Measurements from ENCODE around the gene MRPS30.
A peak's percentile ranks its signal among the peaks of the same experiment; 100 is the strongest.
"Not testable (repeated sequence)": the region's sequence is repeated elsewhere in the genome, so short reads cannot be mapped to it uniquely, and the experiment has no call there.

Gene MRPS30

GRCh38 chr5:44783634-44784315 lies 25.0 kb upstream of the MRPS30 start:
- TF ChIP-seq CTCF (conservative IDR thresholded peaks at IDR 0.05; ENCODE audit: low read depth, low read length): no peak

GRCh38 chr5:44787731-44788130 lies 21.0 kb upstream of the MRPS30 start:
- no peak overlapping the region for H3K4me3 ChIP-seq (ENCODE audit: low read depth, low read length)
- TF ChIP-seq CTCF (conservative IDR thresholded peaks at IDR 0.05; ENCODE audit: low read depth, low read length): no peak
- DNase-seq (ENCODE audit: low read depth): no peak

More at GRCh38 chr5:44783634-44784315, 25.0 kb upstream of the MRPS30 start:
- DNase-seq (ENCODE audit: low read depth): no peak
- no peak overlapping the region for H3K4me3 ChIP-seq (ENCODE audit: low read depth, low read length)

GRCh38 chr5:44789372-44789995 lies 19.3 kb upstream of the MRPS30 start:
- H3K4me3 ChIP-seq (ENCODE audit: low read depth, low read length): not testable (repeated sequence)
- DNase-seq (ENCODE audit: low read depth): peak; percentile 13

- not testable (repeated sequence) for H3K4me3 ChIP-seq (ENCODE audit: low read depth, low read length); DNase-seq (ENCODE audit: low read depth)
These were observed 16.6 kb upstream of the MRPS30 start for GRCh38 chr5:44792031-44792673.

- H3K4me3 ChIP-seq (ENCODE audit: low read depth, low read length): no peak overlapping the region
- TF ChIP-seq CTCF (conservative IDR thresholded peaks at IDR 0.05; ENCODE audit: low read depth, low read length): no peak
- no peak for DNase-seq (ENCODE audit: low read depth)
These were observed 14.4 kb upstream of the MRPS30 start for GRCh38 chr5:44794371-44794770.

- no peak overlapping the region for H3K4me3 ChIP-seq (ENCODE audit: low read depth, low read length)
- TF ChIP-seq CTCF (conservative IDR thresholded peaks at IDR 0.05; ENCODE audit: low read depth, low read length): no peak
These were observed 13.3 kb upstream of the MRPS30 start for GRCh38 chr5:44795496-44795895.

GRCh38 chr5:44797841-44798240 lies 10.9 kb upstream of the MRPS30 start:
- TF ChIP-seq CTCF (conservative IDR thresholded peaks at IDR 0.05; ENCODE audit: low read depth, low read length): no peak
- no peak overlapping the region for H3K4me3 ChIP-seq (ENCODE audit: low read depth, low read length)
- no peak for DNase-seq (ENCODE audit: low read depth)

More at GRCh38 chr5:44795496-44795895, 13.3 kb upstream of the MRPS30 start:
- DNase-seq (ENCODE audit: low read depth): no peak

GRCh38 chr5:44801992-44802391 lies 6.8 kb upstream of the MRPS30 start:
- H3K4me3 ChIP-seq (ENCODE audit: low read depth, low read length): no peak overlapping the region
- no peak for TF ChIP-seq CTCF (conservative IDR thresholded peaks at IDR 0.05; ENCODE audit: low read depth, low read length)
- DNase-seq (ENCODE audit: low read depth): no peak

All from choroid plexus epithelial cell (primary cell).